ENCODE measurements around the gene SLC9A9. TPM values are rescaled to one million over a fixed set of nuclear protein-coding genes. Genes with fewer than 3 reads are reported as not detected.
"Not testable (repeated sequence)": the region's sequence is repeated elsewhere in the genome, so short reads cannot be mapped to it uniquely, and the experiment has no call there.

Gene SLC9A9
- polyA plus RNA-seq, 1 donor from 2014 or later, result 0.54 TPM

GRCh38 chr3:143806038-143806437 is 42.2 kb downstream of the SLC9A9 start:
- H3K4me2 ChIP-seq (ENCODE audit: low read length), result no peak overlapping the region
- H3K4me3 ChIP-seq (ENCODE audit: low read length), result no peak overlapping the region
- H3K27ac ChIP-seq (ENCODE audit: low read length), result no peak overlapping the region
- no peaks in the 10 kb centered on the region for H3K9me2 ChIP-seq (ENCODE audit: insufficient read depth, low read length)
- no peaks in the 10 kb centered on the region for H4K20me1 ChIP-seq (ENCODE audit: insufficient read depth)
- no peaks in the 10 kb centered on the region for H3K27me3 ChIP-seq (ENCODE audit: insufficient read depth, low read depth, low read length)
- no peaks in the 10 kb centered on the region for H3K36me3 ChIP-seq (ENCODE audit: insufficient read depth, low read length)
- no peak overlapping the region for H2AFZ ChIP-seq (ENCODE audit: low read depth, low read length)
- H3K9me3 ChIP-seq (ENCODE audit: low read length), result no peaks in the 10 kb centered on the region
- H3K79me2 ChIP-seq (replicated peaks; ENCODE audit: insufficient read depth, low read length), result no peaks in the 10 kb centered on the region
- no peak overlapping the region for H3K9ac ChIP-seq (ENCODE audit: low read length)
- H3F3A ChIP-seq (ENCODE audit: insufficient read depth, low read length, poor library complexity, severe bottlenecking), result no peaks in the 10 kb centered on the region
- TF ChIP-seq TAF1 (IDR thresholded peaks at IDR 0.05; ENCODE audit: low read depth) (no peak), REST (IDR thresholded peaks at IDR 0.05; ENCODE audit: borderline replicate concordance) (no peak), POLR2AphosphoS5 (IDR thresholded peaks at IDR 0.05) (no peak), CTCF (IDR thresholded peaks at IDR 0.05; ENCODE audit: poor library complexity, severe bottlenecking) (no peak), EZH2 (IDR thresholded peaks at IDR 0.05; ENCODE audit: borderline replicate concordance, insufficient read depth, low read length, poor library complexity, severe bottlenecking) (no peak), RAD21 (conservative IDR thresholded peaks at IDR 0.05) (no peak)

- not testable (repeated sequence) for H3K9ac ChIP-seq (ENCODE audit: low read length); H3K9me3 ChIP-seq (ENCODE audit: low read length); H3F3A ChIP-seq (ENCODE audit: insufficient read depth, low read length, poor library complexity, severe bottlenecking); H3K27ac ChIP-seq (ENCODE audit: low read length); H3K79me2 ChIP-seq (replicated peaks; ENCODE audit: insufficient read depth, low read length); H3K4me3 ChIP-seq (ENCODE audit: low read length); H4K20me1 ChIP-seq (ENCODE audit: insufficient read depth); H3K27me3 ChIP-seq (ENCODE audit: insufficient read depth, low read depth, low read length); H3K4me2 ChIP-seq (ENCODE audit: low read length); H3K9me2 ChIP-seq (ENCODE audit: insufficient read depth, low read length); H3K36me3 ChIP-seq (ENCODE audit: insufficient read depth, low read length); H2AFZ ChIP-seq (ENCODE audit: low read depth, low read length)
Measured at GRCh38 chr3:143805476-143805875, 42.8 kb downstream of the SLC9A9 start.

- H3K9me2 ChIP-seq (ENCODE audit: insufficient read depth, low read length); H3K9me3 ChIP-seq (ENCODE audit: low read length); H3K4me3 ChIP-seq (ENCODE audit: low read length); H3F3A ChIP-seq (ENCODE audit: insufficient read depth, low read length, poor library complexity, severe bottlenecking); H3K27ac ChIP-seq (ENCODE audit: low read length); H3K36me3 ChIP-seq (ENCODE audit: insufficient read depth, low read length); H3K27me3 ChIP-seq (ENCODE audit: insufficient read depth, low read depth, low read length); H3K4me2 ChIP-seq (ENCODE audit: low read length); H3K9ac ChIP-seq (ENCODE audit: low read length); H3K79me2 ChIP-seq (replicated peaks; ENCODE audit: insufficient read depth, low read length); H2AFZ ChIP-seq (ENCODE audit: low read depth, low read length); H4K20me1 ChIP-seq (ENCODE audit: insufficient read depth): not testable (repeated sequence)
Measured at GRCh38 chr3:143801046-143801445, 47.2 kb downstream of the SLC9A9 start.

GRCh38 chr3:143798151-143798550 is 50.1 kb downstream of the SLC9A9 start:
- not testable (repeated sequence) for H3K4me3 ChIP-seq (ENCODE audit: low read length); H3F3A ChIP-seq (ENCODE audit: insufficient read depth, low read length, poor library complexity, severe bottlenecking); H3K9me3 ChIP-seq (ENCODE audit: low read length); H3K4me2 ChIP-seq (ENCODE audit: low read length); H3K27ac ChIP-seq (ENCODE audit: low read length); H3K9me2 ChIP-seq (ENCODE audit: insufficient read depth, low read length); H2AFZ ChIP-seq (ENCODE audit: low read depth, low read length); H3K79me2 ChIP-seq (replicated peaks; ENCODE audit: insufficient read depth, low read length); H4K20me1 ChIP-seq (ENCODE audit: insufficient read depth); H3K9ac ChIP-seq (ENCODE audit: low read length); H3K36me3 ChIP-seq (ENCODE audit: insufficient read depth, low read length); H3K27me3 ChIP-seq (ENCODE audit: insufficient read depth, low read depth, low read length)
